Measurements from ENCODE around the gene TIGIT.
A peak's percentile ranks its signal among the peaks of the same experiment; 100 is the strongest.

The TIGIT gene

GRCh38 chr3:114294940-114295480 lies 1.2 kb downstream of the TIGIT start:
- DNase-seq (ENCODE audit: low spot score), result no peak
- TF ChIP-seq CTCF (IDR thresholded peaks at IDR 0.05; ENCODE audit: borderline replicate concordance, control extremely low read depth, extremely low read depth, insufficient read depth, missing control alignments), result no peak
- in situ Hi-C loops (cut with MboI; ENCODE audit: low sequenced_read_pairs, unreplicated experiment), result no loop called here

DNA sequence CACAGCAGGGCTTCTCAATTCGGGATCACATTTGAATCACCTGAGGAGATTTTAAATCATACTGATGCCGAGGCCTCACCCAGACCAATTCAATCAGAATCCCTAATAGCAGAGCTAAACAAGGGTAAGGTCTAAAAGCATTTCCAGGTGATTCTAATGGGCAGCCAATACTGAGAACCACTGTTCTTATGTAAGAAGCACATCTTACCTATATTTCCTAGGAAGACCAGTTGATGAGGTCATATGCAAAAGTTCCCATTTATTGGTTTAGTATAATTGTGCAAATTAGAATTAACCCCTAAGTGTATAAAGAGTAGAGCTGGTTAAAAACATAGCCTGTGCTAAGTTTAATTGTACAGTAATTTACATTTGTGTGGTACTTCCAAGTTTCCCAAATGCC lies 2.1 kb downstream of the TIGIT start:
- in situ Hi-C loops (cut with MboI; ENCODE audit: low sequenced_read_pairs, unreplicated experiment), result no loop called here
- DNase-seq (ENCODE audit: low spot score), result no peak
- TF ChIP-seq CTCF (IDR thresholded peaks at IDR 0.05; ENCODE audit: borderline replicate concordance, control extremely low read depth, extremely low read depth, insufficient read depth, missing control alignments), result no peak

- in situ Hi-C loops (cut with MboI; ENCODE audit: low sequenced_read_pairs, unreplicated experiment), result no loop called here
- no peak for DNase-seq (ENCODE audit: low spot score)
- peak; percentile 22 for TF ChIP-seq CTCF (IDR thresholded peaks at IDR 0.05; ENCODE audit: borderline replicate concordance, control extremely low read depth, extremely low read depth, insufficient read depth, missing control alignments)
Measured at GRCh38 chr3:114299421-114299820, 5.6 kb downstream of the TIGIT start.

GRCh38 chr3:114299941-114300624 lies 6.3 kb downstream of the TIGIT start:
- no peak for DNase-seq (ENCODE audit: low spot score)
- in situ Hi-C loops (cut with MboI; ENCODE audit: low sequenced_read_pairs, unreplicated experiment), result no loop called here
- no peak for TF ChIP-seq CTCF (IDR thresholded peaks at IDR 0.05; ENCODE audit: borderline replicate concordance, control extremely low read depth, extremely low read depth, insufficient read depth, missing control alignments)

DNA sequence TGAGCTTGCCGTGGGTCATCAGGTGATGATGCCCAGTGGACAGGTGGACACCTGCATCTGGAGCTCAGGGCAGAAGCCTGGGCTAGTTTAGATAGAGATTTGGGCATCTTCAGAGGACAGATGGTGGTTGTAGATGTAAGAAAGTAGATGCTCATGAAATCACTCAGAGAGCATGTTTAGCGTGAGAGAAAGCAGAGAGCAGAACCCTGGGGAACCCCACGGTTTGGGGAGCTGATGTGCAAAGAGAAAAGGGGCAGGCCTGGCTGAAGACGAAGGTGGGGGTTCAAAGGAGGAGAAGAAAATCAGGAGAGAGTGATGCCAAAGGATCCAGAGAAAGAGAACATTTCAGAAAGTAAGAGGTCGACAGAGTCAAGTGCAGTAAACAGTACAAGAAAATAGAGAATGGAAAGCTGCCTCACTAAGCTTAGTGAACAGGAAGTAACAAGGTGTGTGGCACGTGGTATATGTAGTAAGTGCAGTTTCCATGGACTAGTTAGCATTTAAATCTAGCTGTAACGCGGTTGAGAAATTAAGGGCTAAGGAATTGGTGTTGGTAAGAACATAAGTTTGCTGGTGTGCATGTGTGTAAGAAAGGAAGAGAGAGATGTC lies 13.5 kb downstream of the TIGIT start:
- TF ChIP-seq CTCF (IDR thresholded peaks at IDR 0.05; ENCODE audit: borderline replicate concordance, control extremely low read depth, extremely low read depth, insufficient read depth, missing control alignments), result no peak
- in situ Hi-C loops (cut with MboI; ENCODE audit: low sequenced_read_pairs, unreplicated experiment), result no loop called here
- no peak for DNase-seq (ENCODE audit: low spot score)

DNA sequence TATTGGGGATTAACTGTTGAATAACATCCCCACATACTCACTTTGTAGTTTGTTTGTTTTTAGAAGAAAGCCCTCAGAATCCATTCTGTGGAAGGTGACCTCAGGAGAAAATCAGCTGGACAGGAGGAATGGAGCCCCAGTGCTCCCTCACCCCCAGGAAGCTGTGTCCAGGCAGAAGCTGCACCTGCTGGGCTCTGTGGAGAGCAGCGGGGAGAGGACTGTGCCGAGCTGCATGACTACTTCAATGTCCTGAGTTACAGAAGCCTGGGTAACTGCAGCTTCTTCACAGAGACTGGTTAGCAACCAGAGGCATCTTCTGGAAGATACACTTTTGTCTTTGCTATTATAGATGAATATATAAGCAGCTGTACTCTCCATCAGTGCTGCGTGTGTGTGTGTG lies 14.0 kb downstream of the TIGIT start:
- TF ChIP-seq CTCF (IDR thresholded peaks at IDR 0.05; ENCODE audit: borderline replicate concordance, control extremely low read depth, extremely low read depth, insufficient read depth, missing control alignments), result no peak
- in situ Hi-C loops (cut with MboI; ENCODE audit: low sequenced_read_pairs, unreplicated experiment), result no loop called here
- no peak for DNase-seq (ENCODE audit: low spot score)

Data from GM13976 (cell line).